HG02840 (cell line): ENCODE data around the gene NELFB.

ENCODE experiments used
- ATAC-seq: cut with Tn5 transposase; IDR thresholded peaks from one replicate; pipeline ENCODE4 v1.9.1; 2021; ENCODE audit warnings: mild to moderate bottlenecking, moderate library complexity, moderate number of reproducible peaks; ENCODE audit not compliant: unreplicated experiment, low FRiP score

Gene NELFB

DNA sequence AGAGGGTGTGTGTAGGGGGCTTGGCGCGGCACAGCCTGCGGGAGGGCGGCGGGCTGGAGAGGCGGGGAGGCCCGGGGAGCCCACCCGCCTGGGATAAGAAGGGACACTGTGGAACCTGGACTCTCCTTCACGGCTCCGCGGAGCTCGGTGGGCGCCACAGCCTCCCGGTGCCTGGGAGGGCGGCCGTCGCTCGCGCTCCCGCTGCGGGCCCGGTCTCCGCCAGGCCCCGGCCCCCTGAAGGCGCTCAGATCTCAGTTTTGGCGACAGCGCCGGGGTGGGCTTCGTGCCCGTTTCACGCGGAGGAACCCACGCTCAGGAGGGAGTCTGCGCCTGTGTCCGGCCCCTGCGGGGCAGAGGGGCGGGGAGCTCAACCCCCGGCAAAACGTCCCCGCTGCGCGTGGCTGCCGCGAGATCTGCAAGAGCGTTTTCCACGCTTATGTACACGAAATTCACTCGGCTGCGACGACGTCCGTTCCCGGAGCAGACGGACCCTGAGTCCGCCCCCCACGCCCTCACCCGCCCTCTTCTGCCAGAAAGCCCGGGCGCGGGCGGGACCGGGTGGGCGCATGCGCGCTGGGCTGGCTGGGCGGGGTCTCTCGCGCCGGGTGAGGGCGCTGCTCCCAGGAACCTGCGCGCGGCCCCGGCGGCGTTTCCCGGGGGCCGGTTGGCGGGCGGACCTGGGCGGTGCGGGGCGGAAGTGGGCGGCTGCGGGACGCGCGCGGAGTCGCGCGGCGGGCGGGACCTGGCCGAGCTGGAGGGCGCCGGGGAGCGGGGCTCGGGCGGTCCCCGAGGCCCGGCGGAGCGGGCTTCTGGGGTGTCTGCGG, at the start of gene NELFB:
Gene NELFB, plus strand, starts transcription at position 704 of the 824 bp plus-strand sequence.
- peak; percentile 81 for ATAC-seq

GRCh38 chr9:137206602-137207001, 48.5 kb upstream of the NELFB start:
- no peak for ATAC-seq

- ATAC-seq, result no peak
These were observed 43.6 kb upstream of the NELFB start for GRCh38 chr9:137211532-137211931.

DNA sequence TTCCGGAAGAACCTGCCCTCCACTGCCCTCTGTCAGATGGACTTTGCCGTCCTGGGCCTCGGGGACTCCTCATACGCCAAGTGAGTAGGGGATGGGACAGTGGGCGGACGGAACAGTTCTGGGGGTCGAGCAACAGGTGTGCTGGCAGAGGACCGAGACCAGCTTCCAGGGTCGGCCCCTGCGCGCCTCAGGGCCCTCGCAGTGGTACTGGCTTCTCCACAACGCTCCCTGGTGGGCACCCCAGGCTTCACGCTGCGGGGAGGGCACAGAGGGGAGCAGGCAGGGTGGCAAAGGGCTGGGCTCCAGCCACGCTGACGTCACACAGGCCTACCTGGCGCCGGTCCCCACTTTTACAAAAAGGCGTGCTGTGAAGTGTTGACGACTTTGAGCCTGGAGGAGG, 42.6 kb upstream of the NELFB start:
- no peak for ATAC-seq

DNA sequence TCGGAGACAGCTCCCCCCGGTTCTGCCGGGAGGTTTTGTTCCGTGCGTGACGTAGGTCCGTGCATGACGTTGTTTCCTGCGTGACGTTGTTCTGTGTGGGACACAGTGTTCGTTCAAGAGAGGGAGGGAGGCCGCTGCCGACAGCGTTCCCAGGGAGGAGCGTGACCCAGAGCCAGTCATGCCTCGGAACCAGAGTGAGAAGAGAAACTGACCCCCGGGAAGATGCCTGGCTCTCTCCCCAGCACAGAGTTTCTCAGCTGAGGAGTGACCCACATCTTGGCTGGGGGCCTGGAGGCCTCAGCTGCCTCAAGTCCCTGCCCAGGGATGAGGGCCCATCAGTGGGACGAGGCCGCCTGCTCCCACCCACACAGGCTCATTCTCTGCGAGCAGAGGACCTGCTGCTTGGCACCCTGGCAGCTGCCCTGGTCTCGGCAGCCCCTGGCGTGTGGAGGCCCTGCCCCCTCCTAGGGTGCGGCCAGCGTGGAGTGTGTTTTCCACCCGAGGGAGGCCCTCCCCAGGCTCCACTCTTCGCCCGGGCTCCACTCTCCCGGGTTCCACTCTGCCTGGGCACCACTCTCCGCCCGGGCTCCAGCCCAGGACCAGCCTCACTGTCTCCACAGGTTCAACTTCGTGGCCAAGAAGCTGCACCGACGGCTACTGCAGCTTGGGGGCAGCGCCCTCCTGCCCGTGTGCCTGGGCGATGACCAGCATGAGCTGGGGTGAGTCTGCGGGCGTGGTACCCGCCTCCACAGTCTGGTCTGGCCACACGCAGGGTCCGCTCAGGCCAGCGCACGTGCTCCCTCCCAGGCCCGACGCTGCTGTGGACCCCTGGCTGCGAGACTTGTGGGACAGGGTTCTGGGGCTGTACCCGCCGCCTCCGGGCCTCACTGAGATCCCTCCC, 41.7 kb upstream of the NELFB start:
- no peak for ATAC-seq

GRCh38 chr9:137214620-137215019, 40.5 kb upstream of the NELFB start:
- ATAC-seq, result no peak

DNA sequence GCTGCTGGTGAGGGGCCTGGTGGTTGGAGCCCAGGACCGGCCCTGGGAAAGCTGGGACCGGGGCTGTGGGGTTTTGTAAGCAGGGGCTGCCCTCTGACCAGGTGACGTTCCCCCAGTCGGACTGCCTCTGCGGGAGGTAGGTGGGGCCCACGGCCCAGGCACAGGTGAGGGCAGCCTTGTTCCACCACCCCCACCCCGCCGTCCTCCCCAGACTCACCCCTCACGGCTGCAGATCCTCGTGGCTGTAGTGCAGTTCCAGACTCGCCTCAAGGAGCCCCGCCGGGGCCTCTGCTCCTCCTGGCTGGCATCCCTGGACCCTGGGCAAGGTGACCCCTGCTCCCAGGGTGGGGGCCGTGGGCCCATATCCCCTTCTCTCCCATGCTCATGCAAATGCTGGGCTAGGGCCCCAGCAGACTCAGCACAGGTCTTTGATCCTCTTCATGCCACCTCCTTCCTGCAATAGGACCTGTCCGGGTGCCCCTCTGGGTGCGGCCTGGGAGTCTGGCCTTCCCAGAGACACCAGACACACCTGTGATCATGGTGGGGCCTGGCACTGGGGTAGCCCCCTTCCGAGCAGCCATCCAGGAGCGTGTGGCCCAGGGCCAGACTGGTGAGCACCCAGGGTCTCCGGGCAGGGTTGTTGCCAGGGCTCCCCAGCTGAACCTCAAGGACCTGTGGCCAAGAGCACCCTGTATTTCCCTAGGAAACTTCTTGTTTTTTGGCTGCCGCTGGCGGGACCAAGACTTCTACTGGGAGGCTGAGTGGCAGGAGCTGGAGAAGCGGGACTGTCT, 39.7 kb upstream of the NELFB start:
- no peak for ATAC-seq

GRCh38 chr9:137216188-137216965, 38.8 kb upstream of the NELFB start:
- ATAC-seq, result no peak

DNA sequence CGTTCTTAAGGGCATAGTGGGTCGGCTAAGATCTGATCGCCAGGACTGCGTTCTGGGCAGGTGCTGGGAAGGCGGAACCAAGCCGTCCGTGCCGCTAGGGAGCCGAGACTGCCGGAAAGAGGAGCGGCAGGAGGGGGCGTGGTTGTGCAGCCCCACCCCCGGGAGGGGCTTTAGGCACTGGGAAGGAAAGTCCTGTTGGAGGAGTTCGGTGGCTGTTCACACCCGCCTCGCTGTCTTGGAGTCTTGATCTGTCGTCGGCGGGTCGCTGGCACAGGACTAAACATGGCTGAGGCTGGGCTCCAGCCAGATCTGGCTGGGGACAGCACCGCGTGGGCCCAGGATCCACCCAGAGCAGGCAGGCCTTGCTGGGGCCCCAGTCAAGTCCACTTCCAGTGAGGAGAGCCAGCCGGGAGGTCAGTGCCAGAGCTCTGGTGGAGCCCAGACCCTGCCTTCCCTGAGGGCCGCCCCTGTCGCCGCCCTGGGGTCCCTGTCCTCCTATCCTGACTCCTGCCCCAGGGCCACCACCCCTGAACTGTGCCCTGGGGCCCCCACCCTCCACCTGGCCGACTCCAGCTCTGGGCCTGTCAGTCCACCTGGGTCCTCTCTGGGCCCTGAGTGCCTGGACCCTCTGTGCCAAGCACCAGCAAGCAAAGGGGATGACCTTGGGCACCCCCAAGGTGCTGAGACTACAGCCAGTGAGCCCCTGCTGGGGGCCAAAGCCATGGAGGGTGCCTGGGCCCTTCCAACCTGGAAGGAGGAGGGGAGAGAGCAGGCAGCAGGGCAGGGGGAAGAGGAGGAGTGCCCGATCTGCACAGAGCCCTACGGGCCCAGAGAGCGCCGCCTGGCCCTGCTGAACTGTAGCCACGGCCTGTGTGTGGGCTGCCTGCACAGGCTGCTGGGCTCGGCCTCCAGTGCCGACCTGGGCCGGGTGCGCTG, 37.6 kb upstream of the NELFB start:
- no peak for ATAC-seq

- no peak for ATAC-seq
These were observed 36.8 kb upstream of the NELFB start for GRCh38 chr9:137218212-137218753.

DNA sequence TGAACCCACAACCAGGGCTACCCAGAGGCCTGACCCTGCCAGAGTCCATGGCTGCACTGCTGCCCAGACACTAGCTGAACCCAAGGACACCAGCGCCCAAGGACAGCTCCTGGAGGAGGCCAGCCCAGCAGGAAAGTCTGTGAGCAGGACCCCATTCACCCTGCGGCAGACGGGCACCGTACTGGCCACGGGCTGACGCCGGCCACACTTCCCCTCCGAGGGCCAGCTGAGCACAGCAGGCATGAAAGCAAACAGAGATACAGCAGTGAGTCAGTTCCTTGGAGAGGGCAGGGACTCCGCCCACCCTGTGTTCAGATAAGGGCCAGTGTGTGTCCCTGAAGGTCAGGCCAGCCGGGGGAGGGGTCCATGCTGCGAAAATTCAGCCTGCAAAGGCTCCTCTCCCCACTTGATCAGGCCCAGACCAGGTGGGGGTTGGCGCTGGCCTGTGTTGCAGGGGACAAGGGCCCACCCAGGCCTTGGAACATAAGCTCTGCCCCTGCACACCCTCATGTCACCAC, 36.3 kb upstream of the NELFB start:
- ATAC-seq, result no peak

- ATAC-seq, result no peak
These were observed 35.3 kb upstream of the NELFB start for GRCh38 chr9:137219757-137220316.

GRCh38 chr9:137220317-137221094, 34.6 kb upstream of the NELFB start:
- ATAC-seq, result no peak

DNA sequence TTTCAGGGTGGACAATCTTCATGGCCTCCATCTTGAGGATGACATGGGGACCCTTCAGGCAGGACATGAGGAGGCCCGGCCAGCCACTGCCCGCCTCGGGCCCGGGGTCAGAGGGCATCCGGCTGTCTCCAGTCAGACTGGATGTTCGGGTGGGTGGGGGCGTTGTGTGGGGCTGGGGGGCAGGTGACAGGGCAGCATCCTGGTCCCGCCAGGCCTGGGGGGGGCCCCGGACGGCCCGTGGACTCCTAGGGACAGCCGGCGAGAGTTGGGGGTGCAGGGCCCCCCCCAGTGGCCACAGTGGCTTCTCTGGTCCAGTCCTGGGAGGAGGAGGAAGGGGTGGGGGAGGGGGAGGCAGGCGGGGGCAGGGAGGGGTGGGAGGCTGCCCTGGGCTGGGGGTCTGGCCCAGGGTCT, 34.0 kb upstream of the NELFB start:
- ATAC-seq, result no peak

GRCh38 chr9:137221506-137222111, 33.5 kb upstream of the NELFB start:
- no peak for ATAC-seq

GRCh38 chr9:137222190-137223077, 32.7 kb upstream of the NELFB start, which contains the start of gene RNF208:
Gene RNF208, minus strand, starts transcription at chr9:137222240. Its CDS starts 1,028 bp downstream, at chr9:137221212.
- ATAC-seq, result peak; percentile 1
